PC-3 (cell line): ENCODE measurements around the gene WTIP. TPM values are rescaled to one million over a fixed set of nuclear protein-coding genes. Genes with fewer than 3 reads are reported as not detected.

Experiments used
- ATAC-seq: fragments of 200-7000 bp; cut with Tn5 transposase; 2 replicates; pipeline ENCODE4 v1.9.1; 2020; ENCODE audit warnings: mild to moderate bottlenecking, moderate library complexity
- BruUV-seq: library from RNA; stranded (reverse); fragments of 400-500 nt; replicated peaks from 2 replicates; lab custom pipeline; 2021; lab: Mats Ljungman, UMichigan
- CTCF ChIA-PET: fragments of 300-600 bp; sonication (Branson Sonifier 250); formaldehyde crosslinking; loops from one replicate; lab custom pipeline; 2022; ENCODE audit warnings: antibody characterized with exemption; lab: Charles Lee
- POLR2A ChIA-PET: fragments of 300-600 bp; sonication (Branson Sonifier 250); formaldehyde crosslinking; loops from one replicate; lab custom pipeline; 2022; ENCODE audit warnings: antibody characterized with exemption; ENCODE audit not compliant: unreplicated experiment; lab: Charles Lee
- DNase-seq: peaks from one replicate; pipeline ENCODE4 v3.0.0-alpha.2; 2015
- H2AFZ ChIP-seq: fragments of 300-600 bp; sonication (generic); 2 replicates; pipeline ENCODE4 v1.6.0; 2016; ENCODE audit warnings: antibody characterized with exemption, low read length
- H3F3A ChIP-seq: fragments of 300-600 bp; sonication (generic); one replicate; pipeline ENCODE4 v1.6.0; 2017; ENCODE audit warnings: antibody characterized with exemption, low read length, control low read depth, mild to moderate bottlenecking; ENCODE audit not compliant: unreplicated experiment
- H3K27ac ChIP-seq: fragments of 300-600 bp; sonication (generic); 2 replicates; pipeline ENCODE4 v1.5.1; 2016; ENCODE audit warnings: mild to moderate bottlenecking, low read length
- H3K27me3 ChIP-seq: fragments of 300-600 bp; sonication (generic); 2 replicates; pipeline ENCODE4 v1.6.1; 2016; ENCODE audit warnings: low read length, mixed read lengths
- H3K36me3 ChIP-seq: fragments of 300-600 bp; sonication (generic); 2 replicates; pipeline ENCODE4 v1.6.1; 2016; ENCODE audit warnings: low read depth, mixed run types, low read length, mixed read lengths
- H3K4me1 ChIP-seq: fragments of 300-600 bp; sonication (generic); 2 replicates; pipeline ENCODE4 v1.5.1; 2016; ENCODE audit warnings: low read length; ENCODE audit not compliant: insufficient read depth
- H3K4me2 ChIP-seq: fragments of 300-600 bp; sonication (generic); 2 replicates; pipeline ENCODE4 v1.6.0; 2016; ENCODE audit warnings: low read length
- H3K4me3 ChIP-seq: fragments of 300-600 bp; sonication (generic); 2 replicates; pipeline ENCODE4 v1.5.1; 2016; ENCODE audit warnings: mild to moderate bottlenecking, low read length, mixed read lengths
- H3K79me2 ChIP-seq: fragments of 300-600 bp; sonication (generic); 2 replicates; pipeline ENCODE4 v1.6.1; 2017; ENCODE audit warnings: low read length, mixed read lengths
- H3K9ac ChIP-seq: fragments of 300-600 bp; sonication (generic); 2 replicates; pipeline ENCODE4 v1.6.0; 2016; ENCODE audit warnings: mild to moderate bottlenecking, low read length
- H3K9me2 ChIP-seq: fragments of 300-600 bp; sonication (generic); replicated peaks from 2 replicates; pipeline ENCODE4 v1.6.1; 2016; ENCODE audit warnings: mixed run types, low read length, mixed read lengths
- H3K9me3 ChIP-seq: fragments of 300-600 bp; sonication (generic); 2 replicates; pipeline ENCODE4 v1.6.1; 2016; ENCODE audit warnings: low read length, mixed read lengths
- H4K20me1 ChIP-seq: fragments of 300-600 bp; sonication (generic); 2 replicates; pipeline ENCODE4 v1.6.1; 2016; ENCODE audit warnings: low read length, mixed read lengths
- CTCF ChIP-seq: fragments of 300-600 bp; sonication (generic); conservative IDR thresholded peaks from 2 replicates; pipeline ENCODE4 v1.5.1; 2017; ENCODE audit warnings: antibody characterized with exemption, low read depth, mild to moderate bottlenecking, low read length
- EZH2 ChIP-seq: fragments of 300-600 bp; sonication (generic); IDR thresholded peaks from one replicate; pipeline ENCODE4 v1.6.1; 2017; ENCODE audit warnings: antibody characterized with exemption, mild to moderate bottlenecking, low read length; ENCODE audit not compliant: unreplicated experiment
- EZH2phosphoT487 ChIP-seq: fragments of 300-600 bp; sonication (generic); IDR thresholded peaks from 2 replicates; pipeline ENCODE4 v1.6.1; 2018; ENCODE audit warnings: mild to moderate bottlenecking, antibody characterized with exemption, low read length, borderline replicate concordance
- intact Hi-C: fragments of 100-400 bp; cut with micrococcal nuclease; formaldehyde crosslinking; loops from 2 replicates; pipeline ENCODE4 v1.9.0; 2023
- total RNA-seq: library from RNA; depleted of rRNA; stranded (reverse); fragments of >200 nt; gene quantifications from 2 replicates; pipeline ENCODE4 v1.2.3, GENCODE V29; 2014

Gene WTIP
- total RNA-seq, 1 experiment from 2014 or later, result 5.2 TPM

DNA sequence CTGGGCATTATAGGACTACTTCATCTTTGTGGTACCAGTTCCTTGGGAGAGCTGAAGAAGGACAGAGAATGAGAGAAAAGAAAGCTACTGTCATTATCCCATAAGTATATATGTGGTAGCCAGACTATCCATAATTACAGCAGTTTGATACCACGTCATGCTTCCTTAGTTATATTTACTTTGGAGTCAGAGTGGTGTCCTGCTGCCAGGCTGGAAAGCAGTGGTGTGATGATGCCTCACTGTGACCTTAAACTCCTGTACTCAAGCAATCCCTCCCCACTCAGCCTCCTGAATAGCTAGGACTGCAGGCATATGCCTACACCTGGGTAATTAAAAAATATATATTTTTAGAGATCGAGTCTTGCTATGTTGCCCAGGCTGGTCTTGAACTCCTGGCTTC lies 57.8 kb downstream of the WTIP start:
- Histone ChIP-seq H3K27ac (no peak overlapping the region), H3K9ac (no peak overlapping the region), H3K9me3 (no peaks in the 10 kb centered on the region), H3K79me2 (no peaks in the 10 kb centered on the region), H2AFZ (no peak overlapping the region), H3K27me3 (no peaks in the 10 kb centered on the region), H4K20me1 (no peaks in the 10 kb centered on the region), H3F3A (no peaks in the 10 kb centered on the region), H3K9me2 (no peaks in the 10 kb centered on the region), H3K4me2 (no peak overlapping the region), H3K4me1 (no peaks in the 10 kb centered on the region), H3K36me3 (no peaks in the 10 kb centered on the region), H3K4me3 (no peak overlapping the region)
- CTCF ChIA-PET, result no interaction called here
- ATAC-seq (no peak), DNase-seq (no peak)
- TF ChIP-seq CTCF, result no peak
- no peak for TF ChIP-seq EZH2
- no peak for TF ChIP-seq EZH2phosphoT487
- POLR2A ChIA-PET, result no interaction called here
- intact Hi-C loops, result no loop called here
- BruUV-seq, result no TSS peak

DNA sequence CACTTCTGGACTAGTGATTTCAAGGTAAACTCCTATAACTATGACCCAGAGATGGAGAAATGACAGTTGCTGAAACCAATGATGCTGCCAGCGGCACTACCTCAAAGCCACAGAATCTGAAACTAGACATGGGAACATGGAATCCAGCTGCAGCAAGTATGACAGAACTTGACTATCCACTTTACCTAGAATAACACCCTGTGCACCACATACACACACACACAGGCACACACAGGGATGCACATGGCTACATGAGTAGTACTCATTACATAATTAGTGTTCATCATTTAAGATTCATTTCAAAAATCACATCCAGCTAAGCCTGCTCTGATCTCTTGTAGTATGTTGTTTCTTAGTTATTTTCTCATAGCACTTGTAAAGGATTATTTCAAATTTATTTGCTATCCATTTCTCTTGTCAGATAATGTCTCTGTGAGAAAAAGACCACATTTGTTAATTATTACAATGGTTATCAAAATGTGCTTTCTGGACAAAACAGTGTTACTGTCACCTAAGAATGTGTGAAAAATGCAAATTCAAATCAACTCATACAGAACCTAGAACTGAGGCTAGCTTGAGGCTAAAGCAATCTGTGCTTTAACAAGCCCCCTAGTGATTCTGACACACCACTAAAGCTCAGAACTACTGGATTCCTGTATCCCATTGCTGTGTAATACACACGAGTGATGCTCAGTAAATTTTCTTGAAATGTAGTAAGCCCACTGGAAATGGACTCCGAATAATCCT lies 59.4 kb downstream of the WTIP start:
- no peak for TF ChIP-seq EZH2phosphoT487
- TF ChIP-seq EZH2, result no peak
- no peak for TF ChIP-seq CTCF
- no peaks in the 10 kb centered on the region for H3K9me3 ChIP-seq
- ATAC-seq (no peak), DNase-seq (no peak)
- H3K4me3 ChIP-seq, result no peak overlapping the region
- BruUV-seq, result no TSS peak
- ChIA-PET POLR2A (no interaction called here), CTCF (no interaction called here)
- no peaks in the 10 kb centered on the region for H3K36me3 ChIP-seq
- no peak overlapping the region for H2AFZ ChIP-seq
- H3K4me2 ChIP-seq, result no peak overlapping the region
- H3K9ac ChIP-seq, result no peak overlapping the region
- H3F3A ChIP-seq, result no peaks in the 10 kb centered on the region
- H3K27ac ChIP-seq, result no peak overlapping the region
- H3K4me1 ChIP-seq, result no peaks in the 10 kb centered on the region
- no peaks in the 10 kb centered on the region for H4K20me1 ChIP-seq
- intact Hi-C loops, result no loop called here
- H3K79me2 ChIP-seq, result no peaks in the 10 kb centered on the region
- no peaks in the 10 kb centered on the region for H3K9me2 ChIP-seq
- no peaks in the 10 kb centered on the region for H3K27me3 ChIP-seq

GRCh38 chr19:34549833-34550232 lies 68.3 kb downstream of the WTIP start:
- no peak overlapping the region for H2AFZ ChIP-seq
- H3K27ac ChIP-seq, result no peak overlapping the region
- H4K20me1 ChIP-seq, result no peaks in the 10 kb centered on the region
- no peaks in the 10 kb centered on the region for H3K9me2 ChIP-seq
- no peak overlapping the region for H3K9ac ChIP-seq
- H3K36me3 ChIP-seq, result no peaks in the 10 kb centered on the region
- H3K4me3 ChIP-seq, result no peak overlapping the region
- no peaks in the 10 kb centered on the region for H3K9me3 ChIP-seq
- intact Hi-C loops, result no loop called here
- no TSS peak for BruUV-seq
- ATAC-seq (no peak), DNase-seq (no peak)
- TF ChIP-seq EZH2phosphoT487 (no peak), EZH2 (no peak), CTCF (no peak)
- no peaks in the 10 kb centered on the region for H3F3A ChIP-seq
- ChIA-PET CTCF (no interaction called here), POLR2A (no interaction called here)
- peaks cover 22% of the 10 kb centered on the region for H3K27me3 ChIP-seq
- H3K4me2 ChIP-seq, result no peak overlapping the region
- no peaks in the 10 kb centered on the region for H3K79me2 ChIP-seq
- no peaks in the 10 kb centered on the region for H3K4me1 ChIP-seq
